H1 (cell line): ENCODE measurements around the gene TRNP1. TPM values are rescaled to one million over a fixed set of nuclear protein-coding genes. Genes with fewer than 3 reads are reported as not detected.
A peak's percentile ranks its signal among the peaks of the same experiment; 100 is the strongest.

Experiments used
- CTCF ChIA-PET: fragments of 300-600 bp; sonication (Branson Sonifier 250); formaldehyde crosslinking; loops from one replicate; lab custom pipeline; 2021; ENCODE audit not compliant: partially characterized antibody; lab: Charles Lee
- POLR2A ChIA-PET: fragments of 300-600 bp; sonication (Branson Sonifier 250); formaldehyde crosslinking; loops from one replicate; lab custom pipeline; 2021; ENCODE audit warnings: inconsistent platforms; ENCODE audit not compliant: partially characterized antibody; lab: Charles Lee
- DNase-seq, 2 experiments: peaks; one replicate each; pipeline versions ENCODE4 v3.0.0 to v3.0.0-alpha.2; 2010 to 2022; ENCODE audit warnings: low spot score in 2 of 2, low read depth in 1 of 2, mixed read lengths in 1 of 2
- FAIRE-seq: peaks from 2 replicates; lab custom pipeline; 2011; peaks lifted over from hg19 to GRCh38; lab: Jason Lieb, UNC
- H2AFZ ChIP-seq: 2 replicates; pipeline ENCODE4 v1.8.1; 2012; ENCODE audit warnings: low read length, inconsistent platforms
- H2AK5ac ChIP-seq: 2 replicates; pipeline ENCODE4 v1.6.1; 2013; ENCODE audit warnings: low read depth, low read length
- H2BK120ac ChIP-seq: replicated peaks from 2 replicates; pipeline ENCODE3; 2013; ENCODE audit warnings: low read depth, low read length, inconsistent platforms
- H2BK12ac ChIP-seq: 2 replicates; pipeline ENCODE4 v1.6.1; 2013; ENCODE audit warnings: low read depth, low read length
- H2BK15ac ChIP-seq: 2 replicates; pipeline ENCODE4 v1.6.1; 2013; ENCODE audit warnings: low read length
- H2BK20ac ChIP-seq: 2 replicates; pipeline ENCODE4 v1.6.1; 2013; ENCODE audit warnings: low read length
- H2BK5ac ChIP-seq: 2 replicates; pipeline ENCODE4 v1.6.1; 2013; ENCODE audit warnings: low read depth, low read length
- H3K14ac ChIP-seq: 2 replicates; pipeline ENCODE4 v1.6.1; 2013; ENCODE audit warnings: inconsistent platforms; ENCODE audit not compliant: insufficient read length
- H3K18ac ChIP-seq: 2 replicates; pipeline ENCODE4 v1.6.1; 2013; ENCODE audit warnings: low read length; ENCODE audit errors: extremely low read depth
- H3K23ac ChIP-seq: 2 replicates; pipeline ENCODE4 v1.6.1; 2013; ENCODE audit warnings: inconsistent platforms; ENCODE audit not compliant: insufficient read length
- H3K23me2 ChIP-seq: 2 replicates; pipeline ENCODE4 v1.6.1; 2013; ENCODE audit warnings: low read depth, low read length
- H3K27ac ChIP-seq: 2 replicates; pipeline ENCODE4 v1.6.1; 2011; ENCODE audit warnings: low read depth, low read length, inconsistent platforms
- H3K27me3 ChIP-seq, 4 experiments: replicated peaks in 1 of 4; 1 replicate in 1 of 4; 2 replicates in 3 of 4; pipeline versions ENCODE4 v1.6.1 to v1.8.1; 2011 to 2013; ENCODE audit warnings: low read length in 3 of 4, mild to moderate bottlenecking in 3 of 4, inconsistent platforms in 2 of 4, mixed read lengths in 2 of 4, moderate library complexity in 1 of 4; ENCODE audit not compliant: control insufficient read depth in 3 of 4, insufficient read depth in 3 of 4; ENCODE audit errors: extremely low read depth in 1 of 4
- H3K36me3 ChIP-seq, 4 experiments: 2 replicates each; pipeline versions ENCODE4 v1.6.1 to v1.8.1; 2011 to 2013; ENCODE audit warnings: mild to moderate bottlenecking in 4 of 4, low read length in 3 of 4, moderate library complexity in 2 of 4, control low read depth in 1 of 4, inconsistent platforms in 1 of 4; ENCODE audit not compliant: insufficient read depth in 4 of 4, control insufficient read depth in 2 of 4
- H3K4ac ChIP-seq: replicated peaks from 2 replicates; pipeline ENCODE3; 2013; ENCODE audit warnings: low read length, low read depth, mixed read lengths, inconsistent platforms; ENCODE audit not compliant: insufficient read length
- H3K4me1 ChIP-seq, 4 experiments: replicated peaks in 1 of 4; 1 replicate in 1 of 4; 2 replicates in 3 of 4; pipeline versions ENCODE4 v1.6.1 to v1.8.1; 2011 to 2013; ENCODE audit warnings: low read length in 3 of 4, inconsistent platforms in 2 of 4, mixed read lengths in 1 of 4; ENCODE audit not compliant: insufficient read depth in 4 of 4, control insufficient read depth in 3 of 4
- H3K4me2 ChIP-seq, 2 experiments: 2 replicates each; pipeline versions ENCODE4 v1.6.1 to v1.8.1; 2011 to 2013; ENCODE audit warnings: low read depth in 2 of 2, low read length in 2 of 2, control low read depth in 1 of 2, inconsistent platforms in 1 of 2, mild to moderate bottlenecking in 1 of 2; ENCODE audit not compliant: insufficient read depth in 1 of 2
- H3K4me3 ChIP-seq, 4 experiments: fragments of 200-600, 300-600 bp in 1 of 4; sonication (generic), shearing (Covaris generic), sonication (Bioruptor Twin) in 1 of 4; 2 replicates each; pipeline versions ENCODE4 v1.5.1 to v1.8.1; 2011 to 2016; ENCODE audit warnings: low read length in 4 of 4, low read depth in 3 of 4, control low read depth in 2 of 4, inconsistent platforms in 2 of 4, mild to moderate bottlenecking in 2 of 4, mixed read lengths in 1 of 4, moderate library complexity in 1 of 4; ENCODE audit not compliant: insufficient read depth in 2 of 4; ENCODE audit errors: extremely low read depth in 1 of 4
- H3K56ac ChIP-seq: replicated peaks from 2 replicates; pipeline ENCODE3; 2013; ENCODE audit warnings: low read depth, mild to moderate bottlenecking, mixed read lengths, low read length, inconsistent platforms; ENCODE audit not compliant: insufficient read length
- H3K79me1 ChIP-seq: 2 replicates; pipeline ENCODE4 v1.6.1; 2013; ENCODE audit warnings: low read depth, low read length, control low read depth
- H3K79me2 ChIP-seq, 2 experiments: 2 replicates each; pipeline versions ENCODE4 v1.6.1 to v1.8.1; 2012 to 2013; ENCODE audit warnings: low read length in 2 of 2, mild to moderate bottlenecking in 2 of 2, inconsistent platforms in 1 of 2; ENCODE audit not compliant: insufficient read depth in 2 of 2, control insufficient read depth in 1 of 2
- H3K9ac ChIP-seq, 4 experiments: replicated peaks in 1 of 4; 1 replicate in 1 of 4; 2 replicates in 3 of 4; pipeline versions ENCODE4 v1.6.1 to v1.8.1; 2011 to 2013; ENCODE audit warnings: low read depth in 3 of 4, low read length in 3 of 4, control low read depth in 2 of 4, mild to moderate bottlenecking in 2 of 4, moderate library complexity in 2 of 4, inconsistent platforms in 1 of 4; ENCODE audit errors: extremely low read depth in 1 of 4
- H3K9me3 ChIP-seq, 2 experiments: 2 replicates each; pipeline versions ENCODE4 v1.6.1 to v1.8.1; 2012 to 2013; ENCODE audit warnings: mild to moderate bottlenecking in 2 of 2, moderate library complexity in 2 of 2, control low read depth in 1 of 2, inconsistent platforms in 1 of 2, low read depth in 1 of 2, low read length in 1 of 2, mixed read lengths in 1 of 2; ENCODE audit not compliant: insufficient read depth in 2 of 2
- H4K20me1 ChIP-seq, 2 experiments: replicated peaks in 1 of 2; 2 replicates each; pipeline versions ENCODE3 to v1.8.1; 2011 to 2013; ENCODE audit warnings: inconsistent platforms in 2 of 2, low read length in 2 of 2, mild to moderate bottlenecking in 1 of 2; ENCODE audit not compliant: insufficient read depth in 2 of 2, control insufficient read depth in 1 of 2
- H4K5ac ChIP-seq: 2 replicates; pipeline ENCODE4 v1.6.1; 2013; ENCODE audit warnings: low read length, low read depth, mixed read lengths, inconsistent platforms; ENCODE audit not compliant: insufficient read length
- H4K8ac ChIP-seq: 2 replicates; pipeline ENCODE4 v1.8.0; 2013; ENCODE audit warnings: mild to moderate bottlenecking, moderate library complexity, low read length, inconsistent platforms; ENCODE audit not compliant: insufficient read depth; ENCODE audit errors: extremely low read depth
- H4K91ac ChIP-seq: replicated peaks from 2 replicates; pipeline ENCODE3; 2013; ENCODE audit warnings: low read length, mixed read lengths, inconsistent platforms; ENCODE audit not compliant: insufficient read length
- CTCF ChIP-seq, 3 experiments: IDR thresholded peaks; 1 replicate in 2 of 3; 2 replicates in 1 of 3; pipeline versions ENCODE4 v1.5.1 to v1.6.1; 2011; ENCODE audit warnings: low read length in 3 of 3, mild to moderate bottlenecking in 3 of 3, inconsistent platforms in 2 of 3, low read depth in 1 of 3, moderate library complexity in 1 of 3; ENCODE audit not compliant: insufficient read depth in 1 of 3; ENCODE audit errors: control extremely low read depth in 1 of 3
- HDAC6 ChIP-seq: IDR thresholded peaks from one replicate; pipeline ENCODE4 v1.7.1; 2012; ENCODE audit warnings: low read depth, mild to moderate bottlenecking, inconsistent platforms, low read length, moderate library complexity
- JUN ChIP-seq: IDR thresholded peaks from 2 replicates; pipeline ENCODE4 v1.6.1; 2011; ENCODE audit warnings: low read depth, mild to moderate bottlenecking, improper control_type of control experiment, low read length
- MAX ChIP-seq: IDR thresholded peaks from 2 replicates; pipeline ENCODE4 v1.6.1; 2012; ENCODE audit warnings: inconsistent platforms
- NANOG ChIP-seq: IDR thresholded peaks from 2 replicates; pipeline ENCODE4 v1.6.1; 2011; ENCODE audit warnings: low read length, low read depth, mild to moderate bottlenecking, inconsistent platforms; ENCODE audit not compliant: insufficient read depth, poor library complexity, severe bottlenecking
- SAP30 ChIP-seq: fragments of 300-600 bp; sonication (generic); IDR thresholded peaks from 2 replicates; pipeline ENCODE4 v1.7.1; 2012; ENCODE audit warnings: low read length, moderate library complexity, mild to moderate bottlenecking, inconsistent platforms; ENCODE audit not compliant: insufficient read depth, insufficient replicate concordance
- SRF ChIP-seq: IDR thresholded peaks from 2 replicates; pipeline ENCODE4 v1.6.1; 2011; ENCODE audit warnings: mild to moderate bottlenecking, low read depth, low read length, moderate library complexity
- TAF7 ChIP-seq: optimal IDR thresholded peaks from 2 replicates; pipeline ENCODE3; 2011; ENCODE audit warnings: low read depth, mild to moderate bottlenecking, inconsistent platforms, low read length, moderate library complexity, borderline replicate concordance
- TBP ChIP-seq: IDR thresholded peaks from 2 replicates; pipeline ENCODE4 v1.6.1; 2011; ENCODE audit warnings: low read depth, low read length, improper control_type of control experiment
- YY1 ChIP-seq: IDR thresholded peaks from 2 replicates; pipeline ENCODE4 v1.6.1; 2011; ENCODE audit warnings: low read depth, mild to moderate bottlenecking, low read length
- WGBS, 2 experiments: shearing (Covaris generic) in 1 of 2; methylation state at CpG; one replicate each; pipeline versions ENCODE4 v1.1.6 to v1.1.7; 2013 to 2015; ENCODE audit warnings: low lambda C conversion rate in 2 of 2, mixed read lengths in 2 of 2, inconsistent platforms in 1 of 2, low coverage in 1 of 2, missing lambda C conversion rate in 1 of 2; ENCODE audit not compliant: insufficient replicate concordance in 2 of 2, insufficient coverage in 1 of 2, insufficient read length in 1 of 2; ENCODE audit errors: extremely low coverage in 1 of 2, missing lambda C conversion rate in 1 of 2; 5-methylcytosine and 5-hydroxymethylcytosine counted together
- polyA plus RNA-seq, 7 experiments: library from polyadenylated mRNA; depleted of rRNA in 3 of 7; stranded (reverse) in 5 of 7; unstranded in 2 of 7; fragments of >200 nt in 5 of 7; fragments of 200-250 nt in 2 of 7; gene quantifications; 1 replicate in 5 of 7; 2 replicates in 1 of 7; 4 replicates in 1 of 7; pipeline versions ENCODE4 v1.2.1 to v1.2.3, GENCODE V29; 2011 to 2013; ENCODE audit warnings: missing spikeins in 2 of 7, mixed read lengths in 2 of 7
- total RNA-seq: library from RNA; stranded (reverse); fragmentation: NEBNext Ultra II Directional; extraction: Animal tissue kit (Norgen Biotek cat#: 25700); gene quantifications from 2 replicates; pipeline ENCODE4 v1.2.1, GENCODE V29; 2021

The TRNP1 gene
- total and polyA plus RNA-seq, 2 of the 8 experiments (the other 6 are each of a cell fraction or from before 2014, with no cell fraction given), result 51.7 to 102 TPM

GRCh38 chr1:27049607-27050006 is 56.1 kb downstream of the TRNP1 start:
- Histone ChIP-seq H3K18ac (peak overlapping the region; percentile 3; the same call in 1 of the 2 replicates), H2AK5ac (no peak overlapping the region), H3K27ac (no peak overlapping the region), H2BK15ac (no peak overlapping the region), H2AFZ (no peak overlapping the region), H3K9me3 (peaks cover 0 to 2% of the 10 kb centered on the region in 2 experiments; a peak in 1 of 4 replicates), H3K9ac (no peak overlapping the region), H2BK20ac (no peak overlapping the region), H3K4me3 (no peak overlapping the region), H3K79me1 (no peaks in the 10 kb centered on the region; the same call in 1 of the 2 replicates), H3K23ac (no peak overlapping the region), H3K56ac (no peak overlapping the region), H3K23me2 (no peaks in the 10 kb centered on the region), H4K91ac (no peak overlapping the region), H4K8ac (no peak overlapping the region), H3K14ac (no peak overlapping the region), H3K4me1 (peaks cover 6 to 19% (median 14%) of the 10 kb centered on the region in 4 experiments), H3K79me2 (no peaks in the 10 kb centered on the region; a peak in 1 of 4 replicates), H3K27me3 (no peaks in the 10 kb centered on the region; a peak in 1 of 7 replicates), H2BK120ac (no peak overlapping the region), H4K5ac (no peak overlapping the region), H3K4me2 (no peak overlapping the region), H4K20me1 (no peaks in the 10 kb centered on the region), H3K4ac (no peak overlapping the region), H3K36me3 (no peaks in the 10 kb centered on the region), H2BK5ac (no peak overlapping the region), H2BK12ac (no peak overlapping the region)
- POLR2A ChIA-PET, result interaction anchor here (0.7 to 58.9 kb wide), 10 partner anchors 9 to 105 kb away, joined by 3 to 1829 read pairs (median 4); partner anchors contain the start of genes SLC9A1, TENT5B and TRNP1
- CTCF ChIA-PET, result interaction anchor here (0.6 to 26.4 kb wide), 9 partner anchors 8 to 406 kb away, joined by 3 to 790 read pairs (median 3); partner anchors contain the start of gene TRNP1
- no peak for DNase-seq
- WGBS, 2 experiments, result 50% methylated on average over 3 of the region's 3 CpGs; no CpG with 5 or more reads in 1 of the 2 experiments
- peak; percentile 42 for FAIRE-seq
- TF ChIP-seq NANOG (no peak), HDAC6 (no peak), CTCF (IDR thresholded peaks at IDR 0.05; ENCODE audit: control extremely low read depth in 1 of 3, insufficient read depth in 1 of 3, low read depth in 1 of 3, low read length in 3 of 3) (no peak), TAF7 (no peak), SRF (no peak), MAX (peak; percentile 94), YY1 (peak; percentile 90), TBP (peak; percentile 83), JUN (no peak), SAP30 (no peak)
